ENCODE data around the gene CEACAM8. TPM values are rescaled to one million over a fixed set of nuclear protein-coding genes. Genes with fewer than 3 reads are reported as not detected.

Gene CEACAM8
- total and polyA plus RNA-seq, 8 donors, result 0.14 to 2.6 (median 0.36) TPM

- DNase-seq (no peak), ATAC-seq (no peak)
- no peak for TF ChIP-seq CTCF (IDR thresholded peaks at IDR 0.05)
- no peaks in the 10 kb centered on the region for H3K36me3 ChIP-seq
- peaks cover 0 to 32% of the 10 kb centered on the region in 2 donors for H3K4me1 ChIP-seq
- peak overlapping the region in 1 of 2 donors; percentile 26 for H3K27ac ChIP-seq
- no peaks in the 10 kb centered on the region for H3K27me3 ChIP-seq
- no peak overlapping the region for H3K4me3 ChIP-seq
- H3K9me3 ChIP-seq, result no peaks in the 10 kb centered on the region
- intact Hi-C loops (cut with DNase I), result no loop called here
Observed at GRCh38 chr19:42571116-42571515, 23.6 kb downstream of the CEACAM8 start.

GRCh38 chr19:42569193-42569592 is 25.5 kb downstream of the CEACAM8 start:
- Histone ChIP-seq H3K4me1 (peaks cover 0 to 37% of the 10 kb centered on the region in 2 donors), H3K4me3 (no peak overlapping the region), H3K9me3 (no peaks in the 10 kb centered on the region), H3K36me3 (no peaks in the 10 kb centered on the region), H3K27ac (peak overlapping the region in 1 of 2 donors; percentile 20), H3K27me3 (no peaks in the 10 kb centered on the region)
- no peak for ATAC-seq
- DNase-seq, result no peak
- intact Hi-C loops (cut with DNase I), result no loop called here
- TF ChIP-seq CTCF (IDR thresholded peaks at IDR 0.05), result no peak

- intact Hi-C loops (cut with DNase I), result no loop called here
- no peak overlapping the region for H3K4me3 ChIP-seq
- no peaks in the 10 kb centered on the region for H3K27me3 ChIP-seq
- peak; percentile 42 for ATAC-seq
- no peaks in the 10 kb centered on the region for H3K9me3 ChIP-seq
- H3K4me1 ChIP-seq, result peaks cover 0 to 42% of the 10 kb centered on the region in 2 donors
- peak overlapping the region in 1 of 2 donors; percentile 33 for H3K27ac ChIP-seq
- no peak for DNase-seq
- no peaks in the 10 kb centered on the region for H3K36me3 ChIP-seq
- no peak for TF ChIP-seq CTCF (IDR thresholded peaks at IDR 0.05)
Observed at GRCh38 chr19:42568006-42568405, 26.7 kb downstream of the CEACAM8 start.

GRCh38 chr19:42567567-42567966 is 27.2 kb downstream of the CEACAM8 start:
- Histone ChIP-seq H3K27ac (peak overlapping the region in 1 of 2 donors; percentile 33), H3K27me3 (peaks cover 0 to 1% of the 10 kb centered on the region in 2 donors), H3K4me3 (no peak overlapping the region), H3K9me3 (no peaks in the 10 kb centered on the region), H3K36me3 (no peaks in the 10 kb centered on the region), H3K4me1 (peaks cover 0 to 42% of the 10 kb centered on the region in 2 donors)
- no peak for TF ChIP-seq CTCF (IDR thresholded peaks at IDR 0.05)
- ATAC-seq, result no peak
- intact Hi-C loops (cut with DNase I), result no loop called here
- no peak for DNase-seq

- Histone ChIP-seq H3K4me1 (peaks cover 0 to 31% of the 10 kb centered on the region in 2 donors), H3K27ac (no peak overlapping the region), H3K27me3 (peaks cover 0 to 33% of the 10 kb centered on the region in 2 donors), H3K9me3 (no peaks in the 10 kb centered on the region), H3K36me3 (no peaks in the 10 kb centered on the region), H3K4me3 (no peak overlapping the region)
- peak; percentile 60 to 64 for TF ChIP-seq CTCF (IDR thresholded peaks at IDR 0.05)
- DNase-seq (no peak), ATAC-seq (peak; percentile 89)
- intact Hi-C loops (cut with DNase I), result no loop called here
Observed at GRCh38 chr19:42563352-42564210, 31.1 kb downstream of the CEACAM8 start.
